HepG2 (cell line): ENCODE results near the gene TUBG1. TPM values are rescaled to one million over a fixed set of nuclear protein-coding genes. Genes with fewer than 3 reads are reported as not detected.
A peak's percentile ranks its signal among the peaks of the same experiment; 100 is the strongest.

ENCODE experiments used
- AKNA ChIP-seq: sonication (generic); formaldehyde crosslinking; IDR thresholded peaks from 2 replicates; pipeline ENCODE4 v1.4.0; 2020; ENCODE audit warnings: missing genetic modification reagents, borderline replicate concordance
- ARNTL ChIP-seq: sonication (generic); formaldehyde crosslinking; IDR thresholded peaks from 2 replicates; pipeline ENCODE4 v1.4.0; 2020; ENCODE audit warnings: mild to moderate bottlenecking, missing genetic modification reagents
- ATAD3A ChIP-seq: sonication (generic); formaldehyde crosslinking; IDR thresholded peaks from 2 replicates; pipeline ENCODE4 v1.4.0; 2020; ENCODE audit warnings: missing genetic modification reagents
- GATA4 ChIP-seq: sonication (generic); IDR thresholded peaks from 2 replicates; pipeline ENCODE4 v1.6.1; 2016; ENCODE audit warnings: antibody characterized with exemption, low read depth, borderline replicate concordance
- KMT2A ChIP-seq: sonication (generic); formaldehyde crosslinking; IDR thresholded peaks from 2 replicates; pipeline ENCODE4 v1.4.0; 2020; ENCODE audit warnings: missing genetic modification reagents
- STAT5B ChIP-seq: sonication (generic); formaldehyde crosslinking; IDR thresholded peaks from 2 replicates; pipeline ENCODE4 v1.4.0; 2020; ENCODE audit warnings: missing genetic modification reagents
- YEATS4 ChIP-seq: sonication (generic); formaldehyde crosslinking; IDR thresholded peaks from 2 replicates; pipeline ENCODE4 v1.4.0; 2020; ENCODE audit warnings: missing genetic modification reagents, borderline replicate concordance
- ZNF235 ChIP-seq: sonication (generic); formaldehyde crosslinking; IDR thresholded peaks from 2 replicates; pipeline ENCODE4 v1.8.1; 2023; ENCODE audit warnings: mild to moderate bottlenecking, missing genetic modification reagents, borderline replicate concordance
- ZNF615 ChIP-seq: sonication (generic); formaldehyde crosslinking; IDR thresholded peaks from 2 replicates; pipeline ENCODE4 v1.5.0; 2020; ENCODE audit warnings: mild to moderate bottlenecking, missing genetic modification reagents, borderline replicate concordance
- ZNF75D ChIP-seq: sonication (generic); formaldehyde crosslinking; IDR thresholded peaks from 2 replicates; pipeline ENCODE4 v1.8.1; 2023; ENCODE audit warnings: missing genetic modification reagents, mild to moderate bottlenecking, borderline replicate concordance
- ZNF839 ChIP-seq: sonication (generic); formaldehyde crosslinking; IDR thresholded peaks from 2 replicates; pipeline ENCODE4 v1.4.0; 2020; ENCODE audit warnings: missing genetic modification reagents, mild to moderate bottlenecking, borderline replicate concordance
- ZSCAN29 ChIP-seq: sonication (generic); formaldehyde crosslinking; conservative IDR thresholded peaks from 2 replicates; pipeline ENCODE4 v1.4.0; 2020; ENCODE audit warnings: mild to moderate bottlenecking, missing genetic modification reagents
- polyA plus RNA-seq, 8 experiments: library from polyadenylated mRNA; depleted of rRNA in 3 of 8; stranded (reverse) in 7 of 8; unstranded in 1 of 8; fragments of >200 nt; fragmentation: Illumina TruSeq in 4 of 8; extraction: Trizol in 4 of 8; gene quantifications; 2 replicates each; pipeline versions ENCODE4 v1.2.1 to v1.2.3, GENCODE V29; 2011 to 2016; ENCODE audit warnings: low read depth in 4 of 8, missing spikeins in 1 of 8, mixed read lengths in 1 of 8; ENCODE audit not compliant: insufficient read depth in 1 of 8
- total RNA-seq, 5 experiments: library from RNA; depleted of rRNA; stranded (reverse); fragments of >200 nt; fragmentation: Illumina TruSeq; extraction: Trizol; gene quantifications; 2 replicates each; pipeline ENCODE4 v1.2.3, GENCODE V29; 2016; ENCODE audit warnings: low read depth in 1 of 5
- TF ChIP-seq, protein P1 (sequence below): sonication (generic); formaldehyde crosslinking; IDR thresholded peaks from 2 replicates; pipeline ENCODE4 v1.4.0; 2020; ENCODE audit warnings: mild to moderate bottlenecking, missing genetic modification reagents
- TF ChIP-seq, protein P2 (sequence below): sonication (generic); formaldehyde crosslinking; IDR thresholded peaks from 2 replicates; pipeline ENCODE4 v1.5.0; 2020; ENCODE audit warnings: mild to moderate bottlenecking, missing genetic modification reagents, borderline replicate concordance

TUBG1 gene
- total and polyA plus RNA-seq, 2 of the 13 experiments (the other 11 are each of a cell fraction or from before 2014, with no cell fraction given), result 74.1 to 137 TPM

DNA sequence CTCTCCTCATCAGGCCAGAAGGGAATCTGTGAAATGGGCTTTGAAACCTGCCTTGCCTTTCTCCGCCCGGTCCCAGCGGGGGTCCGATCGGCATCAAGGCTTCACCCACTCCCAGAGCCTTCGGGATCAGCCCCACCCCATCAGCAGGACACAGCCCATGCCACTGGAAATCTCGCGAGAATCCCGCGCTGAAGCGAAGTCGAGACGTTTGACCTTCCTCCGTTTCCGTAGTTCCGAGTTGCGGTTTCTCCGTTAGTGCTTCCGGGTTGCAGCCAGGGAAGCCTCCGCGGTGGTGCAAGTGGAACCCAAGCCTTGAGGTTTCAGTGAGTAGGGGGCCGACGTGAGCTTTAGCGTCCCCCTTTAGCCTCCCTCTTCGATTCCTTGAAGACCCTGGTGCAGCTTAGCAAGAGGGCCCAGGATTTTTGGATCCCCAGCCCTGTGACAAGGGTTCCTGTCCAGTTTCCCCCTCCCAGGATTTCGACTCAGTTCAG is 47.5 kb upstream of the TUBG1 start, which contains the start of gene COASY (continued):
- TF ChIP-seq, protein P1, sequence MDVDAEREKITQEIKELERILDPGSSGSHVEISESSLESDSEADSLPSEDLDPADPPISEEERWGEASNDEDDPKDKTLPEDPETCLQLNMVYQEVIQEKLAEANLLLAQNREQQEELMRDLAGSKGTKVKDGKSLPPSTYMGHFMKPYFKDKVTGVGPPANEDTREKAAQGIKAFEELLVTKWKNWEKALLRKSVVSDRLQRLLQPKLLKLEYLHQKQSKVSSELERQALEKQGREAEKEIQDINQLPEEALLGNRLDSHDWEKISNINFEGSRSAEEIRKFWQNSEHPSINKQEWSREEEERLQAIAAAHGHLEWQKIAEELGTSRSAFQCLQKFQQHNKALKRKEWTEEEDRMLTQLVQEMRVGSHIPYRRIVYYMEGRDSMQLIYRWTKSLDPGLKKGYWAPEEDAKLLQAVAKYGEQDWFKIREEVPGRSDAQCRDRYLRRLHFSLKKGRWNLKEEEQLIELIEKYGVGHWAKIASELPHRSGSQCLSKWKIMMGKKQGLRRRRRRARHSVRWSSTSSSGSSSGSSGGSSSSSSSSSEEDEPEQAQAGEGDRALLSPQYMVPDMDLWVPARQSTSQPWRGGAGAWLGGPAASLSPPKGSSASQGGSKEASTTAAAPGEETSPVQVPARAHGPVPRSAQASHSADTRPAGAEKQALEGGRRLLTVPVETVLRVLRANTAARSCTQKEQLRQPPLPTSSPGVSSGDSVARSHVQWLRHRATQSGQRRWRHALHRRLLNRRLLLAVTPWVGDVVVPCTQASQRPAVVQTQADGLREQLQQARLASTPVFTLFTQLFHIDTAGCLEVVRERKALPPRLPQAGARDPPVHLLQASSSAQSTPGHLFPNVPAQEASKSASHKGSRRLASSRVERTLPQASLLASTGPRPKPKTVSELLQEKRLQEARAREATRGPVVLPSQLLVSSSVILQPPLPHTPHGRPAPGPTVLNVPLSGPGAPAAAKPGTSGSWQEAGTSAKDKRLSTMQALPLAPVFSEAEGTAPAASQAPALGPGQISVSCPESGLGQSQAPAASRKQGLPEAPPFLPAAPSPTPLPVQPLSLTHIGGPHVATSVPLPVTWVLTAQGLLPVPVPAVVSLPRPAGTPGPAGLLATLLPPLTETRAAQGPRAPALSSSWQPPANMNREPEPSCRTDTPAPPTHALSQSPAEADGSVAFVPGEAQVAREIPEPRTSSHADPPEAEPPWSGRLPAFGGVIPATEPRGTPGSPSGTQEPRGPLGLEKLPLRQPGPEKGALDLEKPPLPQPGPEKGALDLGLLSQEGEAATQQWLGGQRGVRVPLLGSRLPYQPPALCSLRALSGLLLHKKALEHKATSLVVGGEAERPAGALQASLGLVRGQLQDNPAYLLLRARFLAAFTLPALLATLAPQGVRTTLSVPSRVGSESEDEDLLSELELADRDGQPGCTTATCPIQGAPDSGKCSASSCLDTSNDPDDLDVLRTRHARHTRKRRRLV (CRISPR knock-in tag), result no peak
- TF ChIP-seq KMT2A (CRISPR knock-in tag), result peak; percentile 93; the same call in 1 of the 2 replicates
- no peak for TF ChIP-seq ARNTL (CRISPR knock-in tag)
- TF ChIP-seq GATA4, result peak; percentile 57; the same call in 1 of the 2 replicates
- TF ChIP-seq ZNF839, result no peak
- TF ChIP-seq STAT5B (CRISPR knock-in tag), result peak; percentile 69
- TF ChIP-seq YEATS4 (CRISPR knock-in tag), result peak; percentile 88
- TF ChIP-seq ZSCAN29 (CRISPR knock-in tag), result peak; percentile 61; the same call in 1 of the 2 replicates
- TF ChIP-seq, protein P2, sequence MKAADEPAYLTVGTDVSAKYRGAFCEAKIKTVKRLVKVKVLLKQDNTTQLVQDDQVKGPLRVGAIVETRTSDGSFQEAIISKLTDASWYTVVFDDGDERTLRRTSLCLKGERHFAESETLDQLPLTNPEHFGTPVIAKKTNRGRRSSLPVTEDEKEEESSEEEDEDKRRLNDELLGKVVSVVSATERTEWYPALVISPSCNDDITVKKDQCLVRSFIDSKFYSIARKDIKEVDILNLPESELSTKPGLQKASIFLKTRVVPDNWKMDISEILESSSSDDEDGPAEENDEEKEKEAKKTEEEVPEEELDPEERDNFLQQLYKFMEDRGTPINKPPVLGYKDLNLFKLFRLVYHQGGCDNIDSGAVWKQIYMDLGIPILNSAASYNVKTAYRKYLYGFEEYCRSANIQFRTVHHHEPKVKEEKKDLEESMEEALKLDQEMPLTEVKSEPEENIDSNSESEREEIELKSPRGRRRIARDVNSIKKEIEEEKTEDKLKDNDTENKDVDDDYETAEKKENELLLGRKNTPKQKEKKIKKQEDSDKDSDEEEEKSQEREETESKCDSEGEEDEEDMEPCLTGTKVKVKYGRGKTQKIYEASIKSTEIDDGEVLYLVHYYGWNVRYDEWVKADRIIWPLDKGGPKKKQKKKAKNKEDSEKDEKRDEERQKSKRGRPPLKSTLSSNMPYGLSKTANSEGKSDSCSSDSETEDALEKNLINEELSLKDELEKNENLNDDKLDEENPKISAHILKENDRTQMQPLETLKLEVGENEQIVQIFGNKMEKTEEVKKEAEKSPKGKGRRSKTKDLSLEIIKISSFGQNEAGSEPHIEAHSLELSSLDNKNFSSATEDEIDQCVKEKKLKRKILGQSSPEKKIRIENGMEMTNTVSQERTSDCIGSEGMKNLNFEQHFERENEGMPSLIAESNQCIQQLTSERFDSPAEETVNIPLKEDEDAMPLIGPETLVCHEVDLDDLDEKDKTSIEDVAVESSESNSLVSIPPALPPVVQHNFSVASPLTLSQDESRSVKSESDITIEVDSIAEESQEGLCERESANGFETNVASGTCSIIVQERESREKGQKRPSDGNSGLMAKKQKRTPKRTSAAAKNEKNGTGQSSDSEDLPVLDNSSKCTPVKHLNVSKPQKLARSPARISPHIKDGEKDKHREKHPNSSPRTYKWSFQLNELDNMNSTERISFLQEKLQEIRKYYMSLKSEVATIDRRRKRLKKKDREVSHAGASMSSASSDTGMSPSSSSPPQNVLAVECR (CRISPR knock-in tag), result peak; percentile 93
- no peak for TF ChIP-seq ZNF75D (CRISPR knock-in tag)
- TF ChIP-seq ATAD3A (CRISPR knock-in tag), result no peak
- TF ChIP-seq AKNA, result peak; percentile 39; the same call in 1 of the 2 replicates
- no peak for TF ChIP-seq ZNF615 (CRISPR knock-in tag)
- TF ChIP-seq ZNF235 (CRISPR knock-in tag), result no peak
